Measurements from ENCODE around the gene DHX40.
"Not testable (repeated sequence)": the region's sequence is repeated elsewhere in the genome, so short reads cannot be mapped to it uniquely, and the experiment has no call there.

DHX40 gene

GRCh38 chr17:59627770-59628171, 62.4 kb downstream of the DHX40 start:
- DNase-seq (ENCODE audit: low spot score) = no peak

GRCh38 chr17:59629174-59629573, 63.8 kb downstream of the DHX40 start:
- DNase-seq (ENCODE audit: low spot score) = no peak

GRCh38 chr17:59631276-59631675, 65.9 kb downstream of the DHX40 start:
- DNase-seq (ENCODE audit: low spot score) = no peak

GRCh38 chr17:59632398-59632797, 67.0 kb downstream of the DHX40 start:
- DNase-seq (ENCODE audit: low spot score) = no peak

- DNase-seq (ENCODE audit: low spot score) = no peak
Measured at GRCh38 chr17:59633658-59634359, 68.4 kb downstream of the DHX40 start.

- DNase-seq (ENCODE audit: low spot score) = no peak
Measured at GRCh38 chr17:59634632-59635541, 69.5 kb downstream of the DHX40 start.

- no peak for DNase-seq (ENCODE audit: low spot score)
Measured at GRCh38 chr17:59637611-59638310, 72.4 kb downstream of the DHX40 start.

- no peak for DNase-seq (ENCODE audit: low spot score)
Measured at GRCh38 chr17:59638553-59638952, 73.1 kb downstream of the DHX40 start.

- no peak for DNase-seq (ENCODE audit: low spot score)
Measured at GRCh38 chr17:59641799-59642484, 76.5 kb downstream of the DHX40 start.

- DNase-seq (ENCODE audit: low spot score) = no peak
Measured at GRCh38 chr17:59642565-59642964, 77.2 kb downstream of the DHX40 start.

GRCh38 chr17:59643159-59644140, 78.0 kb downstream of the DHX40 start:
- DNase-seq (ENCODE audit: low spot score) = no peak

GRCh38 chr17:59647288-59647687, 81.9 kb downstream of the DHX40 start:
- DNase-seq (ENCODE audit: low spot score) = no peak

- no peak for DNase-seq (ENCODE audit: low spot score)
Measured at GRCh38 chr17:59649886-59650285, 84.5 kb downstream of the DHX40 start.

- DNase-seq (ENCODE audit: low spot score) = no peak
Measured at GRCh38 chr17:59650642-59651041, 85.2 kb downstream of the DHX40 start.

- DNase-seq (ENCODE audit: low spot score) = no peak
Measured at GRCh38 chr17:59651346-59651745, 85.9 kb downstream of the DHX40 start.

- DNase-seq (ENCODE audit: low spot score) = no peak
Measured at GRCh38 chr17:59652119-59652518, 86.7 kb downstream of the DHX40 start.

- not testable (repeated sequence) for DNase-seq (ENCODE audit: low spot score)
Measured at GRCh38 chr17:59656624-59657023, 91.2 kb downstream of the DHX40 start.
